SK-N-SH (cell line): Measurements from ENCODE around the gene TUBB2B. TPM values are rescaled to one million over a fixed set of nuclear protein-coding genes. Genes with fewer than 3 reads are reported as not detected.

ENCODE experiments used
- CTCF ChIA-PET: fragments of 300-600, 350-600 bp; formaldehyde crosslinking; extraction: SDS; loops from one replicate; lab custom pipeline; 2021; lab: Yijun Ruan, JAX
- POLR2A ChIA-PET: fragments of 350-600 bp; sonication (Branson Sonifier 250); formaldehyde crosslinking; extraction: SDS; loops from one replicate; lab custom pipeline; 2020; ENCODE audit warnings: antibody characterized with exemption, inconsistent platforms; lab: Yijun Ruan, JAX
- DNase-seq: peaks from one replicate; pipeline ENCODE4 v3.0.0; 2012
- H2AFZ ChIP-seq: fragments of 200-600 bp; sonication (generic); 2 replicates; pipeline ENCODE4 v1.8.1; 2016; ENCODE audit warnings: antibody characterized with exemption, mild to moderate bottlenecking, low read depth
- H3F3A ChIP-seq: fragments of 200-600 bp; sonication (generic); replicated peaks from 2 replicates; pipeline ENCODE3; 2016; ENCODE audit warnings: antibody characterized with exemption, mild to moderate bottlenecking; ENCODE audit not compliant: insufficient read depth
- H3K27ac ChIP-seq, 2 experiments: fragments of 200-500 bp in 1 of 2; fragments of 200-600 bp in 1 of 2; sonication (Bioruptor generic) in 1 of 2; sonication (generic), shearing (Covaris generic) in 1 of 2; 2 replicates each; pipeline versions ENCODE4 v1.5.1 to v1.6.1; 2014 to 2016; ENCODE audit warnings: low read depth in 2 of 2, inconsistent platforms in 1 of 2, low read length in 1 of 2, mild to moderate bottlenecking in 1 of 2, mixed read lengths in 1 of 2
- H3K27me3 ChIP-seq: fragments of 200-600 bp; sonication (generic), shearing (Covaris generic); 2 replicates; pipeline ENCODE4 v1.6.1; 2016; ENCODE audit warnings: mixed run types; ENCODE audit not compliant: insufficient read depth
- H3K36me3 ChIP-seq, 2 experiments: fragments of 200-500 bp in 1 of 2; fragments of 200-600 bp in 1 of 2; sonication (Bioruptor generic) in 1 of 2; sonication (generic) in 1 of 2; replicated peaks in 1 of 2; 2 replicates each; pipeline versions ENCODE3 to v1.5.1; 2014 to 2016; ENCODE audit warnings: low read length in 1 of 2, mild to moderate bottlenecking in 1 of 2; ENCODE audit not compliant: insufficient read depth in 2 of 2, control insufficient read depth in 1 of 2
- H3K4me1 ChIP-seq, 2 experiments: fragments of 200-500 bp in 1 of 2; fragments of 200-600 bp in 1 of 2; sonication (Bioruptor generic) in 1 of 2; sonication (generic), shearing (Covaris generic) in 1 of 2; 2 replicates each; pipeline versions ENCODE4 v1.5.1 to v1.6.1; 2014 to 2016; ENCODE audit warnings: low read depth in 1 of 2, low read length in 1 of 2, mixed run types in 1 of 2; ENCODE audit not compliant: insufficient read depth in 2 of 2, control insufficient read depth in 1 of 2
- H3K4me2 ChIP-seq: fragments of 200-600 bp; sonication (generic), shearing (Covaris generic); 2 replicates; pipeline ENCODE4 v1.6.1; 2017; ENCODE audit warnings: mixed run types
- H3K4me3 ChIP-seq, 2 experiments: fragments of 200-500 bp in 1 of 2; fragments of 200-600 bp in 1 of 2; sonication (Bioruptor generic) in 1 of 2; sonication (generic), shearing (Covaris generic) in 1 of 2; 2 replicates each; pipeline versions ENCODE4 v1.5.1 to v1.8.1; 2014 to 2016; ENCODE audit warnings: low read depth in 2 of 2, inconsistent platforms in 1 of 2, low read length in 1 of 2, mild to moderate bottlenecking in 1 of 2, mixed read lengths in 1 of 2, moderate library complexity in 1 of 2
- H3K79me2 ChIP-seq: fragments of 200-600 bp; sonication (generic); 2 replicates; pipeline ENCODE4 v1.8.1; 2017; ENCODE audit warnings: mild to moderate bottlenecking; ENCODE audit not compliant: insufficient read depth
- H3K9ac ChIP-seq: fragments of 200-600 bp; sonication (generic); 2 replicates; pipeline ENCODE4 v1.6.1; 2017; ENCODE audit warnings: mixed run types
- H3K9me2 ChIP-seq: fragments of 200-600 bp; sonication (generic); 2 replicates; pipeline ENCODE4 v1.6.1; 2017; ENCODE audit warnings: mixed run types
- H3K9me3 ChIP-seq: fragments of 200-600 bp; sonication (generic); 2 replicates; pipeline ENCODE4 v1.6.1; 2017; ENCODE audit warnings: mixed run types, mild to moderate bottlenecking, moderate library complexity
- H4K20me1 ChIP-seq: fragments of 200-600 bp; sonication (generic); 2 replicates; pipeline ENCODE4 v1.6.1; 2017; ENCODE audit warnings: mild to moderate bottlenecking, mixed run types; ENCODE audit not compliant: insufficient read depth
- GATA2 ChIP-seq: sonication (generic); formaldehyde crosslinking; IDR thresholded peaks from 2 replicates; pipeline ENCODE4 v1.5.0; 2020; ENCODE audit warnings: mild to moderate bottlenecking, missing genetic modification reagents
- RFX5 ChIP-seq: IDR thresholded peaks from 2 replicates; pipeline ENCODE4 v1.6.1; 2012; ENCODE audit warnings: mild to moderate bottlenecking, improper control_type of control experiment, low read length
- RXRA ChIP-seq: IDR thresholded peaks from 2 replicates; pipeline ENCODE4 v1.4.0; 2012; ENCODE audit warnings: low read depth, mild to moderate bottlenecking, borderline replicate concordance
- TCF12 ChIP-seq: IDR thresholded peaks from 2 replicates; pipeline ENCODE4 v1.4.0; 2012
- YY1 ChIP-seq: IDR thresholded peaks from 2 replicates; pipeline ENCODE4 v1.4.0; 2012; ENCODE audit warnings: low read depth, mild to moderate bottlenecking
- WGBS: methylation state at CpG from one replicate; pipeline ENCODE4 v1.1.6; 2017; ENCODE audit warnings: low lambda C conversion rate; 5-methylcytosine and 5-hydroxymethylcytosine counted together
- polyA plus RNA-seq, 3 experiments: library from polyadenylated mRNA; depleted of rRNA; stranded (reverse); fragments of >200 nt; gene quantifications; 2 replicates each; pipeline ENCODE4 v1.2.3, GENCODE V29; 2012
- TF ChIP-seq, protein P1 (sequence below): fragments of 150-350 bp; IDR thresholded peaks from 2 replicates; pipeline ENCODE4 v1.6.1; 2017; ENCODE audit warnings: antibody characterized with exemption, low read length, low read depth, borderline replicate concordance
- TF ChIP-seq, protein P2 (sequence below): IDR thresholded peaks from 2 replicates; pipeline ENCODE4 v1.4.0; 2012; ENCODE audit warnings: low read depth

The TUBB2B gene
- polyA plus RNA-seq, 1 of the 3 experiments (the other 2 are of a cell fraction) = 162 TPM

DNA sequence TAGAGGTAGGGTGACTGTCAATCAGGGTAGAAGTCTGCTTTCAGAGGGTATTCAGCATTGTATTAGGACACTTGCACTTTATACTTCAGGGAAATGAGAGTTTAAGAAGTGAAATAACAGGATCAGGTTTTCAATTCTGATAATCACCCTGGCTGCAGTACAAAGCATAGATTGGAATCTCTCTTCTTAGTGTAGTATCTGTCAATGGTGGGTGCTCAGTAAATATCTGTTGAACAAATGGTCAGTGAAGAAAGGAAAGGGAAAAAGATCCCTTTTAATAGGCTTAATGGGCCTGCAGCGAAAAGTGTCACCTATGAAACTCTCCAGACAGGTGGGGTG lies 18.7 kb downstream of the TUBB2B start:
- POLR2A ChIA-PET = interaction anchor here (0.6 to 2.4 kb wide), 7 partner anchors 14 to 51 kb away, joined by 3 to 18 read pairs (median 6); partner anchors contain the start of genes TUBB2A and TUBB2B

DNA sequence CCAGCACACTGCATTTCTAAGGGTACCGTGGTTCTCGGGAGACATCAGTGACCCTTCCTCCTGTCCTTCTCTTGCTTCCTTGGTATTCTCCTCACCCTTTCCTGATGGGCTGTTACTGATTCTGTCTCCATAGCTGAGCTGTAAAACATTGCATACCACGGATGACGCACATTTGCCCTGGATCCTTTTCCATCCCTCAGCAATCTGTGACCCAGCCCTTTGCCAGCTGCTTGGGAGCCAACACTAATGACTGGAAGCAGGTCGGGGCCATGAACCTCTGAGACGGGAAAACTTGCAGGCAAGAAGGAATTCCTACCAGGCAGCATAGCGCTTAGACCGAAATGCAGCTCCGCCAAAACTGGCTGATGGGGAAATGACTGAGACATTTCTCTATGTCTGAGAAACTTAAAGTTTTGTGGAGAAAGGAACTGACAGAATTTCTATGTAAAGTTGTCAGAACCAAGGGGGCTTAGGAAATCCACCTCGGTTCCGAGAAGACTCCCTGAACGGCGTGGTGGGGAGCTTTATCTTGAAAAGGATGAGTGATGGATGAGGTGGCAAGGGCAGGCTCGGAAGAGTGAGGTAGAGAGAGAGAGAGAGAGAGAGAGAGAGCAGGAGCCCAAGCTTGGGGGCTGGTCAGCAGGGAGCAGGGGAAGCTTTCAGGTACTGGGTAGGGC lies 19.2 kb downstream of the TUBB2B start:
- ChIA-PET CTCF (interaction anchor here (0.6 to 2.8 kb wide), 9 partner anchors 15 to 140 kb away, joined by 3 to 10 read pairs (median 3); partner anchors contain the start of genes RIPK1 and TUBB2A), POLR2A (interaction anchor here (0.6 to 2.4 kb wide), 5 partner anchors 19 to 51 kb away, joined by 3 to 18 read pairs (median 6); partner anchors contain the start of genes TUBB2A and TUBB2B)
- Histone ChIP-seq H3K4me2 (peak overlapping the region; percentile 66), H3K79me2 (no peaks in the 10 kb centered on the region), H3K4me1 (peaks cover 16 to 25% of the 10 kb centered on the region in 2 experiments; a peak in 3 of 4 replicates), H3K27me3 (no peaks in the 10 kb centered on the region), H3K36me3 (no peaks in the 10 kb centered on the region), H4K20me1 (no peaks in the 10 kb centered on the region), H2AFZ (peak overlapping the region; percentile 49; the same call in 1 of the 2 replicates), H3F3A (peaks cover 20% of the 10 kb centered on the region), H3K9me3 (no peaks in the 10 kb centered on the region), H3K4me3 (0 out of 4 replicates have a peak overlapping the region, but pooled peaks have one; percentile 11 to 17), H3K27ac (peak overlapping the region; percentile 78 to 80), H3K9ac (peak overlapping the region; percentile 60), H3K9me2 (no peaks in the 10 kb centered on the region)
- TF ChIP-seq TCF12 (peak; percentile 76), RXRA (peak; percentile 27; the same call in 1 of the 2 replicates), RFX5 (no peak)
- TF ChIP-seq, protein P1, sequence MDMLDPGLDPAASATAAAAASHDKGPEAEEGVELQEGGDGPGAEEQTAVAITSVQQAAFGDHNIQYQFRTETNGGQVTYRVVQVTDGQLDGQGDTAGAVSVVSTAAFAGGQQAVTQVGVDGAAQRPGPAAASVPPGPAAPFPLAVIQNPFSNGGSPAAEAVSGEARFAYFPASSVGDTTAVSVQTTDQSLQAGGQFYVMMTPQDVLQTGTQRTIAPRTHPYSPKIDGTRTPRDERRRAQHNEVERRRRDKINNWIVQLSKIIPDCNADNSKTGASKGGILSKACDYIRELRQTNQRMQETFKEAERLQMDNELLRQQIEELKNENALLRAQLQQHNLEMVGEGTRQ = no peak
- TF ChIP-seq, protein P2, sequence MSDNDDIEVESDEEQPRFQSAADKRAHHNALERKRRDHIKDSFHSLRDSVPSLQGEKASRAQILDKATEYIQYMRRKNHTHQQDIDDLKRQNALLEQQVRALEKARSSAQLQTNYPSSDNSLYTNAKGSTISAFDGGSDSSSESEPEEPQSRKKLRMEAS = peak; percentile 79
- DNase-seq = peak; percentile 42
- WGBS = 68% methylated on average over 12 of the region's 14 CpGs

More for the DNA sequence above, 18.7 kb downstream of the TUBB2B start:
- Histone ChIP-seq H3K79me2 (no peaks in the 10 kb centered on the region), H3K4me1 (peaks cover 16 to 25% of the 10 kb centered on the region in 2 experiments; a peak in 3 of 4 replicates), H3K4me2 (peak overlapping the region; percentile 66), H3F3A (peaks cover 20% of the 10 kb centered on the region), H3K9me3 (no peaks in the 10 kb centered on the region), H3K9me2 (no peaks in the 10 kb centered on the region), H2AFZ (peak overlapping the region; percentile 49; the same call in 1 of the 2 replicates), H3K9ac (peak overlapping the region; percentile 60), H3K36me3 (no peaks in the 10 kb centered on the region), H3K4me3 (peak overlapping the region; percentile 11 to 17; a peak in 1 of 4 replicates), H4K20me1 (no peaks in the 10 kb centered on the region)
- WGBS = 9% methylated on average over 1 of the region's 1 CpG
- CTCF ChIA-PET = interaction anchor here (0.7 to 2.8 kb wide), 12 partner anchors 14 to 140 kb away, joined by 3 to 10 read pairs (median 4); partner anchors contain the start of genes RIPK1 and TUBB2A
- no peak for DNase-seq
- TF ChIP-seq YY1 = no peak
- peak; percentile 52 for TF ChIP-seq GATA2 (CRISPR knock-in tag)
- TF ChIP-seq, all 33 proteins: peak for 1
- Histone ChIP-seq H3K27me3 (no peaks in the 10 kb centered on the region), H3K27ac (peak overlapping the region; percentile 78 to 80)
